ENCODE data around the gene MBNL1.

MBNL1 gene

GRCh38 chr3:152400887-152401286, 132.2 kb downstream of the MBNL1 start:
- no peak overlapping the region for H3K9ac ChIP-seq (ENCODE audit: low read length)
- no peak overlapping the region for H3K4me3 ChIP-seq (ENCODE audit: low read length)
- H3K79me2 ChIP-seq (ENCODE audit: low read length), result peaks cover 97% of the 10 kb centered on the region
- DNase-seq, result no peak
- no peak overlapping the region for H3K27ac ChIP-seq (ENCODE audit: low read length)
- H3K27me3 ChIP-seq (replicated peaks; ENCODE audit: insufficient read depth, low read length), result no peaks in the 10 kb centered on the region
- peaks cover 4% of the 10 kb centered on the region; the same call in 1 of the 2 replicates for H3F3A ChIP-seq (ENCODE audit: insufficient read depth, low read length)
- no peaks in the 10 kb centered on the region for H3K9me2 ChIP-seq (replicated peaks; ENCODE audit: insufficient read depth, low read length)
- no peak overlapping the region for H2AFZ ChIP-seq (ENCODE audit: low read length)
- no peak overlapping the region for H3K4me2 ChIP-seq (ENCODE audit: low read depth, low read length)
- no peaks in the 10 kb centered on the region for H3K9me3 ChIP-seq (replicated peaks; ENCODE audit: insufficient read depth, low read length)
- TF ChIP-seq EZH2phosphoT487 (IDR thresholded peaks at IDR 0.05; ENCODE audit: low read length) (no peak), EZH2 (optimal IDR thresholded peaks at IDR 0.05; ENCODE audit: low read depth, low read length) (no peak), CTCF (IDR thresholded peaks at IDR 0.05; ENCODE audit: low read length) (no peak)
- H4K20me1 ChIP-seq (ENCODE audit: insufficient read depth, low read length), result peaks cover 34% of the 10 kb centered on the region
- H3K4me1 ChIP-seq (ENCODE audit: low read length), result no peaks in the 10 kb centered on the region; the same call in 1 of the 2 replicates
- peaks cover 8% of the 10 kb centered on the region; the same call in 1 of the 2 replicates for H3K36me3 ChIP-seq (replicated peaks; ENCODE audit: insufficient read depth, low read length)

GRCh38 chr3:152402695-152403451, 134.1 kb downstream of the MBNL1 start:
- Histone ChIP-seq H3K9me2 (replicated peaks; ENCODE audit: insufficient read depth, low read length) (no peaks in the 10 kb centered on the region), H3K27me3 (replicated peaks; ENCODE audit: insufficient read depth, low read length) (no peaks in the 10 kb centered on the region), H3K27ac (ENCODE audit: low read length) (no peak overlapping the region), H3F3A (ENCODE audit: insufficient read depth, low read length) (peaks cover 4% of the 10 kb centered on the region; the same call in 1 of the 2 replicates), H3K79me2 (ENCODE audit: low read length) (peaks cover 98% of the 10 kb centered on the region), H3K4me3 (ENCODE audit: low read length) (no peak overlapping the region), H3K36me3 (replicated peaks; ENCODE audit: insufficient read depth, low read length) (peaks cover 2% of the 10 kb centered on the region; the same call in 1 of the 2 replicates), H4K20me1 (ENCODE audit: insufficient read depth, low read length) (peaks cover 37% of the 10 kb centered on the region), H2AFZ (ENCODE audit: low read length) (no peak overlapping the region), H3K9me3 (replicated peaks; ENCODE audit: insufficient read depth, low read length) (no peaks in the 10 kb centered on the region), H3K4me1 (ENCODE audit: low read length) (no peaks in the 10 kb centered on the region; the same call in 1 of the 2 replicates), H3K9ac (ENCODE audit: low read length) (no peak overlapping the region), H3K4me2 (ENCODE audit: low read depth, low read length) (no peak overlapping the region)
- TF ChIP-seq EZH2 (optimal IDR thresholded peaks at IDR 0.05; ENCODE audit: low read depth, low read length) (no peak), EZH2phosphoT487 (IDR thresholded peaks at IDR 0.05; ENCODE audit: low read length) (no peak), CTCF (IDR thresholded peaks at IDR 0.05; ENCODE audit: low read length) (no peak)
- no peak for DNase-seq

- no peak for DNase-seq
- H3K9me3 ChIP-seq (replicated peaks; ENCODE audit: insufficient read depth, low read length), result no peaks in the 10 kb centered on the region
- H3K4me3 ChIP-seq (ENCODE audit: low read length), result no peak overlapping the region
- no peaks in the 10 kb centered on the region for H3K27me3 ChIP-seq (replicated peaks; ENCODE audit: insufficient read depth, low read length)
- H3K79me2 ChIP-seq (ENCODE audit: low read length), result peaks cover 98% of the 10 kb centered on the region
- H3K9ac ChIP-seq (ENCODE audit: low read length), result no peak overlapping the region
- H3K27ac ChIP-seq (ENCODE audit: low read length), result no peak overlapping the region
- H4K20me1 ChIP-seq (ENCODE audit: insufficient read depth, low read length), result peaks cover 38% of the 10 kb centered on the region
- H3K36me3 ChIP-seq (replicated peaks; ENCODE audit: insufficient read depth, low read length), result peaks cover 2% of the 10 kb centered on the region; the same call in 1 of the 2 replicates
- H3K4me1 ChIP-seq (ENCODE audit: low read length), result no peaks in the 10 kb centered on the region; the same call in 1 of the 2 replicates
- H3K9me2 ChIP-seq (replicated peaks; ENCODE audit: insufficient read depth, low read length), result no peaks in the 10 kb centered on the region
- H2AFZ ChIP-seq (ENCODE audit: low read length), result no peak overlapping the region
- peaks cover 4% of the 10 kb centered on the region; the same call in 1 of the 2 replicates for H3F3A ChIP-seq (ENCODE audit: insufficient read depth, low read length)
- no peak for TF ChIP-seq EZH2 (optimal IDR thresholded peaks at IDR 0.05; ENCODE audit: low read depth, low read length)
- no peak for TF ChIP-seq EZH2phosphoT487 (IDR thresholded peaks at IDR 0.05; ENCODE audit: low read length)
- no peak overlapping the region for H3K4me2 ChIP-seq (ENCODE audit: low read depth, low read length)
Observed at GRCh38 chr3:152403632-152404066, 134.9 kb downstream of the MBNL1 start.
